HG02610 (cell line): ENCODE data around the gene KRI1.
"Not testable (repeated sequence)": the region's sequence is repeated elsewhere in the genome, so short reads cannot be mapped to it uniquely, and the experiment has no call there.

Experiments used
- ATAC-seq: cut with Tn5 transposase; IDR thresholded peaks from one replicate; pipeline ENCODE4 v1.9.1; 2021; ENCODE audit warnings: mild to moderate bottlenecking, moderate library complexity; ENCODE audit not compliant: unreplicated experiment

KRI1 gene

DNA sequence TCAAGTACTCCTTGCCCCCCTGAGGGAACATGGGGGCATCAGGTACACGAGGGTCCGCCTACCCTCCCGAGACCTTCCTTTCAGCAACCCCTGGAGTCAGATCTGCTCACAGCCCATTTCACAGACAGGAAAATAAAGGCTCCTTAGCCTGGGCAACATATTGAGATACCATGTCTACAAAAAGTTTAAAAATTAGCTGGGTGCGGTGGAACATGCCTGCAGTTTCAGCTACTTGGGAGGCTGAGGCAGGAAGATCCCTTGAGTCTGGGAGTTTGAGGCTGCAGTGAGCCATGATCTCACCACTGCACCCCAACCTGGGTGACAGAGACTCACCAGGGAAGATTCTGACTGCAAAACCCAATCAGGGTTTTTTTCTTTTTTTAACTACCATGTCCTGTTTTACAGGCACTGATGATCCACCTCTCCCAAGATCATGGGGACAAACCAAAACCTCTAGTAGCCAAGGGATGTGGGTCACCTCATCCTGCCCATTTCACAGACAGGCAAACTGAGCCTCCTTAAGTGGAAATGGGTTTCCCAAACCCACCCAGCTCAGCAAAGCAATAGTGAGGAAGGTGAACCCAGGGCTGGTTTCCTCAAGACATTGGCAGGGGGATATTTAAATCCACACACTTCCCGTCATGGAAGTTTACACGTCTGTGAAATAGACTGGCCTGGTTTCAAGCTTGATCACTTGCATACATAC is 9.4 kb upstream of the KRI1 start:
- no peak for ATAC-seq

DNA sequence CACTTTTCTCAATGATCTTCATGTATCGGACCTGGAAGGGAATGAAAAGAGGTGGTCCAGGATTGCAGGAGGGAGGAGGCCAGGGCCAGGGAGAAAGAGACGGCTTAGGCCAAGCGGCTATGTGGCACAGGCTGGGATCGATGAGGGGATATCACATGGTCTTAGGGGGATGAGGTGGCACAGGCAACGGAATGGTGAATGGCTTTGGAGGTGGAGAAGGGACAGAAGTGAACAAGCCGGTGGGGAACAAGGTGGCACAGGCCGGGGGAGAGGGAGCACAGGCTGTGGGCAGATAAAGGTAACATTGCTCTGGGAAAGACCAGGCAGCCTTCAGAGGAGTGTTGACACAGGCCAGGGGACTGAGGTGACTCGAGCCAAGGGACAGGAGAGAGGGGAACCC is 8.7 kb upstream of the KRI1 start:
- ATAC-seq: no peak

DNA sequence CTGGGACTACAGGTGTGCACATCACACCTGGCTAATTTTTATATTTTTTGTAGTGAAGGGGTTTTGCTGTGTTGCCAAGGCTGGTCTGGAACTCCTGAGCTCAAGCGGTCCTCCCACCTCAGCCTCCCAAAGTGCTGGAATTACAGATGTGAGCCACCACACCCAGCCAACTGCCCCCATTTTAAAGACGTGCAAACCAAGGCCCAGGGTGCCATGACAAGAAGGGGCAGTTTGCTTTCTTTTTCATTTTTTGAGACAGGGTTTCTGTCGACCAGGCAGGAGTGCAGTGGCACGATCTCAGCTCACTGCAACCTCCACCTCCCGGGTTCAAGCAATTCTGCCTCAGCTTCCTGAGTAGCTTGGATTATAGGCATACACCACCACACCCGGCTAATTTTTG is 8.0 kb upstream of the KRI1 start:
- not testable (repeated sequence) for ATAC-seq

DNA sequence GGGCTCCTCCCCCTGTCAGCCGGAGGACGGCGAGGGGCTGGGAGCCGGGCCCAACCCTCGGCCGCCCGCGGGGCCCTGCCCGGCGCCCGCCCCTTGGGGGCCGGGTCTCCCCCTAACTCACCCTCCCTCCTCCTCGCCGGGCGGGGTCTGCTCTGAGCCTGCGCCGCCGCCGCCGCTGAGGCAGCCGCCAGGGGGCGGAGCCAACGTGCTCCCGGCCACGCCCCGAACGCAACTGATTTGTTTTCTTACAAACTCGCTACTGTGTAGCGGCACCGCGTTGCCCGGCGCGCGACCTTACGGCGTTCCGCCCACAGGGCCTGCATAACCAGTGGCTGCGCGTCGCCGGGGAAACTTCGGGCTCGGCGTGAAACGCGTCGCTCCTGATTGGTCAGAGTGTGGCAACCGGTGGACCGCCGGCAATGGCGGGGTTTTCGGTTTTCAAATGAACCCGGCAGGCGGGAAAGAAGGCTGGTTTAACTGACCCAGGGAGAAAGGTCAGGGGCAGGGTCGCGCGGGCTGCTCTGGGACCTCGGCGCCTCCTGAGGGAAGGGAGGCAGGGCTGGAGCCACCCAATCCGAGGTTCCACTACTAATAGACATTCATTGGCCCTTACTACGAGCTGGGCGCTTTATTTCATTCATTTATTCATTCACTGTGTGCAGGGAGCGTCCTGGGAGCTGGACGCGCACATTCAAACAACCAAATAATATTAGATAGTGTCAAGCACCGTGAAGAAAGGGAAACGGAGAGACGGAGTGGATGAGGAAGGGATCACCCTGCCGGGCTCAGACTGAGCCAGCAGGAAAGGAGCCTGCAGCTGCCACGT is 3.2 kb upstream of the KRI1 start, which contains the start of gene CDKN2D:
Gene CDKN2D (minus strand): TSS at position 154 of the 826 bp plus-strand sequence. CDS start 326 bp downstream, outside the sequence.
- peak; percentile 71 for ATAC-seq

DNA sequence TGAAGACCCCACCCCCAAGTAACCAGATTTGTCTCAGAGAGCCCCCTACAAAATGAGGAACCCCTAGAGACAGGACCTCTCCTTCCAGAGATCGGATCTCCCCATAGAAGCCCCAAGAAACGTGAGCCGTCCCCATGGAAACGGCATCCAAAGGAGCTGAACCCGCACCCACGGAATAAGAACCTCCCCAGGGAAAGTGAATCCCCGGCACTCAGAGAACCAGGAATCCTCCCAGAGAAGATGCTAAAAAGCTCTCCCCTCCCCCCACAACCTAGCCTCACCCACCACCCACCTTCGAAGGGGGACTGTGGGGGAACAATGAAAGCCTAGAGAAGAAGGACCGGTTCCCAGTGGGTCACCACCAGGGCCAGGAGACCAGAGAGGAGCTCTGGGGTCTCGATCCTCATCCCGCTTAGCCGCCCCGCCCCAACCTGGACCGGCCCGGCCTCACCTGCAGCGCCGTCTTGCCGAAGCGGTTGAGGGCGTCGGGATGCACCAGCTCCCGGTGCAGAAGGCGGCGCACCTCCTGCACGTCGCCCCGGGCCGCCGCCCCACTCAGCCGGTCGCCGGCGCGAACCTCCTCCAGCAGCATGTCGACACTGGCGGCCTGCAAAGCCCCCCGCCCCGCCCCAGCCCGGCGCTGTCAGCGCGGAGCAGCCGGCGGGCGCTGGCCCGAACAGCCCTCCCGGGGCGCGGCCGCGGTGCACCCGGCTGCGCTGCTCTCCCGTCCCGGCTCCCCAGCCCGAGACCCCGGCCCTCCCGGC is 2.4 kb upstream of the KRI1 start:
- peak; percentile 3 for ATAC-seq

DNA sequence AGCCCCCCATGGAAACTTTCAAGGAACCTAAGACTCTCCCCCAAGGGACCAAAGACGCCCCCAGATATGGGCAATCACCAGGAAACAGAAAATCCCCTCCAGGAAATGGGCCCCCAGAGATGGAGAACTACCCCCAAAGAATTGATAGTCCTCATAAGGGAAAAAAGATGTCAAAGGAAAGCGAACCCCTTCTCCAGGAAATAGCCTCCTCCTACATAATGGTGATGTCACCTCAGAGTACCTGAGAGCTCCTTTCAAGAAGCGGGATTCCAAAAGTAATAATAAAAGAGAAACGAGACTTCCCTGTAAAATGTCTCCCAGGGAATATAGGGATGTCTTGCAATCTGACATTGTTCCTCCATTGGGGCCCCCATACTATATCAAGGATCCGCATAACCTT is 1.8 kb upstream of the KRI1 start:
- ATAC-seq: no peak

DNA sequence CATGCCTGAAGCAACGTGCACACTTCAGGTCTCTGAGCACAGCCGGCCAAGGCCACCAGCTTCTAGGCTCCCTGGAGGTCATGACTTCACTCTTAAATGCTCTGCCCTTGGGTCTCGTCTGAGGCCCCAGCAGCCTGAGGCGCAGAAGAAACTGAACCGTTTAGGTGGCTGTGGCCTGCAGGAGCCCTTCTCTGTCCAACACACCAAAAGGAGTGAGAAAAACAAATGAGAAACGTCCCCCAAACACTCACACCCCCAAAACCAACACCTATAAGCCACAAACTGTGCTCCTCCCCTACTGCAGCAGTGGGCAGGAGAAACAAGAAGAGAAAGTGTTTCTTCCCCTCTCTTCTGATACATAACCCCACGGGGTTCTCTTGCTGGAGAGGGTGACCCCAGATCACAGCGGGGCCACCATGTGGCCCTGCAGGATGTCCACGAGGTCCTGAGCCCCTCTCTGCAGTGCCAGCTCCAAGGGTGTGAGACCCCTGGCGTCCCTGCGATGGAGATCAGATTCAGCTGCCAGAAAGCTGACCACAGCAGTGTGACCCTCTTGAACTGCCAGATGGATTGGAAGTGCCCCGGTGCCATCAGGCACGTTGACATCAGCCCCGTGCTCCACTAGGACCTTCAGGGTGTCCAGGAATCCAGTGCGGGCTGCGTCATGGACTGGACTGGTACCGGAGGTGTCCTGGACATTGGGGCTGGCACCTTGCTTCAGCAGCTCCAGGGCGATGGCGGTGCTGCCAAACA is 1.0 kb upstream of the KRI1 start:
- ATAC-seq: no peak

DNA sequence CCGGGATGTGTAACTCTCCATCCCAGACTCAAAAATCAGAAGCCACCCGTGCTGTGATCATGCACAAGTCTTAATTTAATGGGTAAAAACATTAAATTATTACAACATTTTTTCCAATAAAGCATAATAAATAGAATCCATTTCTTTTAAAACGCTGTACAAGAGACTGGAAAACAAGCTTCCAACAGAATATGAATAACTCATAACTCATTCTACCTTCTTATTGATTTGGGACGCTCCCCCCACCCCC is 523 bp upstream of the KRI1 start:
- no peak for ATAC-seq

DNA sequence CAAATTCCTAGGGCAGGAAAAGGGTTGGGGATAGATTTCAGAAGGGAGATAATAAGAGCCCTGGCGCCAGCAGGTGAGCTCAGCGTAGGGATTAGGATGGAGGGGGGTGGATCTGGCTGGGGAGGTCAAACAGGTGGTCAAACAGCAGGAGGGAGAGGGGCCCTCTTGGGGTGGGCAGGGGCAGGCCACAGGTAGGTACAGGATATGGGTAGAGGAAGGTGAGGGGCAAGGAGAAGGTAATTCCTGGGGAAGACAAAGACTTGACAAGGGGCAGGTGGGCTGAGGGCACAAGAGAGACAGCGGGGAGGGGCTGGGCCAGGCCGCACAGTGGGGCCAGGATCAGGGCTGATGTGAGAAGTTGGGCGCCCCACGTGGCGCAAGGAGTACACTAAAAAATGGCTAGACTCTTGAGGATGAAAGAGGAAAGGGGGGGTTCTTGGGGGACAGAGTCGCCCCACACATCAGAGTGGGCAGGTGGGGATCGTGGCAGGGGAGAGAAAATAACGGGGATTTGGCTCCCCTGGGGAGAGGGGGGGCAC is 713 bp downstream of the KRI1 start:
- ATAC-seq: no peak

DNA sequence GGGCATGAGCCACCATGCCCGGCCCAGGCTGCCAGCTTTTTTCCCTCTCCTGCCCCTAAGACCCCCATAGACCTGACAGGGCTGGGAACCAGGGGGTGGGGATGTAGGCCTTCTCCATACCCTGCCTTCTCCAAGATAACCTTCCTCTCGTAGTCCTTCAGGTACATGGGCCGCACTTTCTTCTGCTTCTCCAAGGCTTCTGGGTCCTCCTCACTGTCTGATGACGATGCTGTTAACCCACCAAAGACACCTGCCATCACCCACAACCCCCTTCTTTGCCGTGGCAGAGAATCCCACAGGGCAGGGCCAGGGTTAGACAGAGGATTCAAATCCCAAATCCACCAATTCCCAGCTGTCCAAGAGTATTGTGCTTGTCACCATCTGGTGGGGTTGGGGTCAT is 3.2 kb downstream of the KRI1 start:
- no peak for ATAC-seq

DNA sequence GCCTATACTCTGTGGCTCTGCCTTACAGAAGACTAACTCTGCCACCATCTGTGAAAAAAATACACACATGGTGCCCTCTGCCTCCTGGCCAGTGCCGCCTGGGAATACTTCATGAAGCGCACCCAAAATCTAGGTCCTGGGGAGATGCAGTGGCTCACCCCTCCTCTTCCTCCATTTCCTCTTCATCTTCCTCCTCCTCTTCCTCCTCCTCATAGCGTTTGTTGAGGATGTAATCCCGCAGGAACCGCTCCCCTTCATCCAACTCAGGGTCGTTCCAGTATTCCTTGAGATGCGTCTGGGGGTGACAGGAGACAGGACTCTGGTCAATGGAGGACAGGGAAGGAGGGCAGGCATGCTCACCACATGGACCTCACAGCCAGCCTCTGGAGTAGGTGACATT is 5.7 kb downstream of the KRI1 start:
- ATAC-seq: no peak

DNA sequence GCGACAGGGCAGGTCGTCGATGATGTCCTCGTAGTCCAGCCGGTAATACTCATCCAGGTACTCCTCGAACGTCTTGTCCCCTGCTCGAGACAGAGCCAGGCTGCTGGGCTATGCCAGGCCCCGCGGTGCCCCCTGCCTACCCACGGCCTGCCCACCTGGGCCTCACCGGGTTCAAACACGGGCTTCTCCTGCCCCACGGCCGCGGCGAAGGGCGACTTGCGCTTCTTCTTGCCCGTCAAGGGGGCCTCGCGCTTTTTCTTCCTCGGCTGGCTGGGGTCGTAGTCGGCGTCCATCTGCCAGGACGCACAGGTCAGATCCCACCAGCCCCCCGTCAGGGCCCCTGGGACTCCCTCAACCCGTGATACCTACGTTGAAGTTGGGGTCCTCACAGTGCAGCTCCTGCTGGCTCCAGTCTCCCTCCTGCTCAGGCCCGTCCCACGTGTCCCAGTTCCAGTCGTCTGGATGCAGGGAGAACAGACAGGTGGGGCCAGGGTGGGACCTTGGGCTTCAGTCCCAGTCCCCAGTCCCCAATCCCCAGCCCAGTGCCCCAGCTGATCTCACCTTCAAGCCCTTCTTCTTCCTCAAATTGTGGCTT is 8.1 kb downstream of the KRI1 start:
- no peak for ATAC-seq

DNA sequence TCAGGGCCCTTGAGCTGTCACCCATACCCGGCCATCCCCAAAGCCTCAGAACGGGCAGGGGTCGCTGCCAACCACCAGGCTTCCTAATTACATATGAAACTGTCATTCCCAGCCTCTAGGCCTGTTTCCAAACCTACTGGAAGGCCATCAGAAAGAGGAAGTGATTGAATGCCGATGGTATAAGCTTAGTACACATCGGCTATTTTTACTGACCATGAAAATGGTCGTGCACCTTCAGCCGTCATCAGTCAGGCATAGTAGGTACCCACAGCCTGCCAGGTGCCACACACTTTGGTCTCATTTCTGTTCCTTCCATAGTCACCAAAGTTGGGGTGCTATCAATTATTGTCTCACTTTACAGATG is 10.2 kb downstream of the KRI1 start:
- no peak for ATAC-seq

DNA sequence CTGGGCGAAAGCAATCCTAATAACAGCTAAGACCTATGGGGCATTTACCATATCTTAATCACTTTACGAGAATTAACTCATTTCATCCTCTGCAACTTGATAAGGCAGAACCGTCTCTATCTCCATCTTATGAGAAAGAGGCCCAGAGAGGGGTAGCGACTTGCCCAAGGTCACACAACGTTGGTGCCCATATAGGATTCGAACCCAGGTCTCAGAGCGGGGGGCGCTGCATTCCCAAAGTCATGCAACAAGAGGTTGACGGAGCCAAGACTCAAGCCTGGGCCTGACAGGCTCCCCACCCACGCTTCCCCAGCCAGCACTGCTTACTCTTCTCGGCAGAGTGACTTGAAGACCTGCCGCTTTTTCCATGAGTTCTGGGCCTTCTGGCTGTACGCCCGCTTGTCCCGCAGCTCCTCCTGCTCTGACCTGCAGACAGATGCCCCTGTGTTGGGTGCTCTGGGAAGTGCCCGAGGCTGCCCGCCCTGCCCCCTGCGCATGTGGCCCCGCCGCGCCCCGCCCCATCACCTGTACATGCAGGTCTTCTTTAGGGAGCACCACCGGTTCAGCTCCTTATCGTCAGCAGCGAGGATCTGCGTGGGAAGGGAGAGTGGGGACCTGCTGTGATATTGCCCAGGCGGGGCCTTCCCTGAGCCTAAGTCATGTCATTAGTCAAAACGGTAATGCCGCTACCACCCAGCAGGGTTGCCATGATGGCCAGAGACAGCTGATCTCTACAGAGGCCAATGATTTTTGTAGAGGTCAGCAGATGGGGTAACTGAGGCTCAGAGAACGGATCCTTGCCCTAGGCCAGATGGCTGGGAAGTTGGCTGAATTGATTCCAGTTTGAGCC is 10.8 kb downstream of the KRI1 start:
- ATAC-seq: no peak

DNA sequence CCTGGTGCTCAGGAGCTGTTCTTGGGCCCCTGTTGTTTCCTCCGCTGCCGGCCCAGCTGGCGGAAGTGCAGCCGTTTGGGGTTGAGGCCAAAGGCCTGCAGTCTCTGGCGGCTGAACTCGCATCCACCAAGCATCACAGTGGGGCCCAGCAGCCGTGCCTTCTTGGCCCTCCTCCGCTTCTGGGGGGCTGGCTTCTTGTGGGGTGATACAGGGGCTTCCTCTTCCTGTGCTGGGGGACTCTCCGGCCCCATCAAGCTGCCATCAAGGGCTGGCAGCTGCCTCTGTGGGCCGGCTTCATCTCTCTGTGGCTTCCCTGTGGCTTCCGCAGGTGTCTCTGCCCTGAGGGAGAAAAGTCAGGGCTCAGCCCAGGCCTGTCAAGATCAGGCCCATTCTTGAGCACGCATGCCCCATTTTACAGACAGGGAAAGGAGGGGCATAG is 11.8 kb downstream of the KRI1 start:
- ATAC-seq: peak; percentile 51

DNA sequence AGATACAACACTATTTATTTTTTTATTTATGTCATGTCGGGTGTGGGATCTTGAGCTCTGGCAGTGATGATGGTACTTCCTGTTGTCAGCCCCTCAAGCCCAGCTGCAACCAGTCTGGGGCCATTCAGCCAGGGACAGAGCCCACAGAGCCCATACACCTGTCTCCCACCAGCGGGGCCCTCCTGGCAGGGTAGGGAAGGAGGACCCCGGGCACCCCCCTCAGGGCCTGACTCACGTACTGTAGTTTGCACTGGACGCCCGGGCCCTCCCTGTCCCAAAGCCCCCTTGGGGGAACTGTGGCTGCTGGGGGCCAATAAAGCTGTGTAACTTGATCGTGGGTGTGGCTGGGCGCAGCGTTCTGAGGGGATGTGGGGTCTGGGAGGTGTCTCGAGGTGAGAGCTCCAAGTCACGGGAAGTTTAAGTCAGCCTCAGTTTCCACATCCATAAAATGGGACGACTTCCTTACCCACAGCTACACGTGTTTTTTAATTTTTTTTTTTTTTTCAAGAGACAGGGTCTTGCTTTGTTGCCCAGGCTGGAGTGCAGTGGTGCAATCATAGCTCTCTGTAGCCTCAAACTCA is 12.6 kb downstream of the KRI1 start:
- no peak for ATAC-seq

DNA sequence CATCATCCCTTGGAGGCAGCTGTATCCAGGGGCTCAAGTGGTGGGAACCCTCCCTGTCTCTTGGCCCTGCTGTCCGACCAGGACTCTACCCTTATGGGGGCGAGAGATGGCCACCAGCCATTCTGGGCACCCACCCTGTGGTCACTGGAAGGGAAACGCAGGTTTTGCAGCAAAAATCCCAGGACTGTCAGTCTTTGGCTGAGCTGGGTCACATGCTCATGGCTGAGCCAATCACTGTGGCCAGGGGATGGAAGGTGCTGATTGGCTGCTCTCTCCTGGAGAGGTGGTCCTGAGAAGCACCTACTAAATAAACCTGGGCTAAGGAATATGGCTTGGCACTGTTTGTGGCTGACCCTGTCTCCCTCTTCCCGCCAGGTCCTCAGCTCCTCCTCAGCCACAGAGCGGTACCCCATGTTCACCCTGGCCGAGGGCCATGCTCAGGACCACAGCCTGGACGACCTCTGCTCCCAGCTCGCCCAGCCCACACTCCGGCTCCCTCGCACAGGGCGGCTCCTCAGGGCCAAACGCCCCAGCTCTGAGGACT is 13.2 kb downstream of the KRI1 start:
- ATAC-seq: no peak

DNA sequence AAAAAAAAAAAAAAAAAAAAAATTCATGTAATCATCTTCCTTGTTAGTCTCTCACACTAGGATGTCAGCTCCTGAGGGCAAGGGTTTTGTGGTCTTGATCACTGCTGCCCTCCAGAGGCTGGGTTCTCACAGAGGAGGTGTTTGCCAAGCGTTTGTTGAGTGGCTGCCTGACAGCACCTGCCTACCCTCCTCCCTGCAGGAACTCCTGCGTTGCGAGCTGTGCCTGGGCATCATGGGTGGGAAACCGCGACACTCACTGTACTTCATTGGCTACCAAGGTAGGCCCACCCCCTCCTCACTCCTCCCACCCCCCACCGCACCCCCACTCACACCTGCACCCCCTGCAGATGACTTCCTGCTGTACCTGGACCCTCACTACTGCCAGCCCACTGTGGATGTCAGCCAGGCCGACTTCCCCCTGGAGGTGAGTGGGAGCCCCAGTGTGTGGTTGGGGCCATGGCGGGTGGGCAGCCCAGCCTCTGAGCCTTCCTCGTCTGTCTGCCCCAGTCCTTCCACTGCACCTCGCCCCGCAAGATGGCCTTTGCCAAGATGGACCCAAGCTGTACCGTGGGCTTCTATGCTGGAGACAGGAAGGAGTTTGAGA is 14.0 kb downstream of the KRI1 start:
- no peak for ATAC-seq

DNA sequence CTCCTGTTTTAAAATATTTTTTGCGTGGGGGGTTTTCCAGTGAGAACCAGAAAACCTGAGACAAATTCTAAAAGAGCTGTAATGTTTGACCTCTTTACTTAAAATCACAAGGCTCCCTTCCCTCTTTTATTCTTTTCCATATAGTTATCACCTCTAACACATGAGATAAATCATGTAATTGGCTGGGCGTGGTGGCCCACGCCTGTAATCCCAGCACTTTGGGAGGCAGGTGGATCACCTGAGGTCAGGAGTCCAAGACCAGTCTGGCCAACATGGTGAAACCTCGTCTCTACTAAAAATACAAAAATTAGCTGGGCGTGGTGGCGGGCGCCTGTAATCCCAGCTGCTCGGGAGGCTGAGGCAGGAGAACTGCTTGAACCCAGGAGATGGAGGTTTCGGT is 14.8 kb downstream of the KRI1 start:
- not testable (repeated sequence) for ATAC-seq
